Keratinocyte (primary cell): ENCODE results near the gene FN3K. TPM values are rescaled to one million over a fixed set of nuclear protein-coding genes. Genes with fewer than 3 reads are reported as not detected.
"Not testable (repeated sequence)": the region's sequence is repeated elsewhere in the genome, so short reads cannot be mapped to it uniquely, and the experiment has no call there.

Experiments used
- DNase-seq: peaks from one replicate; pipeline ENCODE4 v3.0.0-alpha.2; 2011; ENCODE audit warnings: low read depth, missing footprints, low spot score
- FAIRE-seq: peaks from 2 replicates; lab custom pipeline; 2011; peaks lifted over from hg19 to GRCh38; lab: Jason Lieb, UNC
- H2AFZ ChIP-seq: 2 replicates; pipeline ENCODE4 v1.6.0; 2012; ENCODE audit warnings: low read length, control low read depth, inconsistent platforms; ENCODE audit not compliant: control insufficient read depth
- H3K27ac ChIP-seq: 2 replicates; pipeline ENCODE4 v1.5.1; 2011; ENCODE audit warnings: low read length; ENCODE audit not compliant: control insufficient read depth, insufficient read depth
- H3K27me3 ChIP-seq: 3 replicates; pipeline ENCODE4 v1.6.0; 2011; ENCODE audit warnings: low read length; ENCODE audit not compliant: control insufficient read depth, insufficient read depth; ENCODE audit errors: extremely low read depth
- H3K36me3 ChIP-seq, 2 experiments: 2 replicates in 1 of 2; 3 replicates in 1 of 2; pipeline ENCODE4 v1.5.1; 2011; ENCODE audit warnings: low read length in 2 of 2, mild to moderate bottlenecking in 1 of 2; ENCODE audit not compliant: control insufficient read depth in 2 of 2, insufficient read depth in 2 of 2; ENCODE audit errors: extremely low read depth in 1 of 2
- H3K4me1 ChIP-seq: 3 replicates; pipeline ENCODE4 v1.5.1; 2011; ENCODE audit warnings: low read length; ENCODE audit not compliant: control insufficient read depth, insufficient read depth; ENCODE audit errors: extremely low read depth
- H3K4me2 ChIP-seq: 3 replicates; pipeline ENCODE4 v1.6.0; 2011; ENCODE audit warnings: low read depth, low read length; ENCODE audit not compliant: control insufficient read depth, insufficient read depth; ENCODE audit errors: extremely low read depth
- H3K4me3 ChIP-seq, 3 experiments: fragments of 200-600 bp in 1 of 3; sonication (generic) in 1 of 3; 2 replicates in 2 of 3; 3 replicates in 1 of 3; pipeline ENCODE4 v1.5.1; 2011 to 2016; ENCODE audit warnings: low read length in 3 of 3, mild to moderate bottlenecking in 3 of 3, control low read depth in 2 of 3, inconsistent platforms in 1 of 3, low read depth in 1 of 3, mixed read lengths in 1 of 3, mixed run types in 1 of 3, moderate library complexity in 1 of 3; ENCODE audit not compliant: control insufficient read depth in 2 of 3, insufficient read depth in 2 of 3; ENCODE audit errors: extremely low read depth in 1 of 3
- H3K79me2 ChIP-seq: 2 replicates; pipeline ENCODE4 v1.6.0; 2012; ENCODE audit warnings: low read length; ENCODE audit not compliant: control insufficient read depth, insufficient read depth
- H3K9ac ChIP-seq: 3 replicates; pipeline ENCODE4 v1.6.0; 2011; ENCODE audit warnings: low read length; ENCODE audit not compliant: control insufficient read depth, insufficient read depth; ENCODE audit errors: extremely low read depth
- H3K9me1 ChIP-seq: 3 replicates; pipeline ENCODE4 v1.6.0; 2011; ENCODE audit warnings: low read length; ENCODE audit not compliant: control insufficient read depth, insufficient read depth; ENCODE audit errors: extremely low read depth
- H3K9me3 ChIP-seq: 2 replicates; pipeline ENCODE4 v1.5.1; 2012; ENCODE audit warnings: low read depth, low read length; ENCODE audit not compliant: control insufficient read depth
- H4K20me1 ChIP-seq: 3 replicates; pipeline ENCODE4 v1.6.0; 2011; ENCODE audit warnings: low read length; ENCODE audit not compliant: control insufficient read depth, insufficient read depth; ENCODE audit errors: extremely low read depth
- EZH2 ChIP-seq: IDR thresholded peaks from one replicate; pipeline ENCODE4 v1.6.1; 2012; ENCODE audit warnings: inconsistent platforms, mild to moderate bottlenecking, low read length, moderate library complexity
- dilution Hi-C: fragments of 300-500 bp; cut with MboI; formaldehyde crosslinking; loops from one replicate; pipeline ENCODE4 v1.7.0; 2020; ENCODE audit warnings: low sequenced_read_pairs; ENCODE audit not compliant: extremely low pct_ligation_motif_present
- polyA plus RNA-seq, 5 experiments: library from polyadenylated mRNA; depleted of rRNA in 3 of 5; stranded (reverse) in 3 of 5; stranded (forward) in 1 of 5; unstranded in 1 of 5; fragments of >200 nt; gene quantifications; 1 replicate in 1 of 5; 2 replicates in 3 of 5; 3 replicates in 1 of 5; pipeline versions ENCODE4 v1.2.1 to v1.2.3, GENCODE V29; 2011 to 2012; ENCODE audit warnings: missing spikeins in 2 of 5, low read depth in 1 of 5, low replicate concordance in 1 of 5
- TF ChIP-seq, protein P1 (sequence below), 3 experiments: IDR thresholded peaks in 1 of 3; conservative IDR thresholded peaks in 1 of 3; optimal IDR thresholded peaks in 1 of 3; 2 replicates in 2 of 3; 3 replicates in 1 of 3; pipeline versions ENCODE3 to v1.5.1; 2011; ENCODE audit warnings: low read length in 3 of 3, mild to moderate bottlenecking in 3 of 3, moderate library complexity in 2 of 3, control low read depth in 1 of 3, inconsistent platforms in 1 of 3; ENCODE audit not compliant: insufficient read depth in 2 of 3; ENCODE audit errors: extremely low read depth in 1 of 3

The FN3K gene
- polyA plus RNA-seq, 1 donor (not counting 4 experiments of a cell fraction or from before 2014, with no cell fraction given): 0.10 TPM

DNA sequence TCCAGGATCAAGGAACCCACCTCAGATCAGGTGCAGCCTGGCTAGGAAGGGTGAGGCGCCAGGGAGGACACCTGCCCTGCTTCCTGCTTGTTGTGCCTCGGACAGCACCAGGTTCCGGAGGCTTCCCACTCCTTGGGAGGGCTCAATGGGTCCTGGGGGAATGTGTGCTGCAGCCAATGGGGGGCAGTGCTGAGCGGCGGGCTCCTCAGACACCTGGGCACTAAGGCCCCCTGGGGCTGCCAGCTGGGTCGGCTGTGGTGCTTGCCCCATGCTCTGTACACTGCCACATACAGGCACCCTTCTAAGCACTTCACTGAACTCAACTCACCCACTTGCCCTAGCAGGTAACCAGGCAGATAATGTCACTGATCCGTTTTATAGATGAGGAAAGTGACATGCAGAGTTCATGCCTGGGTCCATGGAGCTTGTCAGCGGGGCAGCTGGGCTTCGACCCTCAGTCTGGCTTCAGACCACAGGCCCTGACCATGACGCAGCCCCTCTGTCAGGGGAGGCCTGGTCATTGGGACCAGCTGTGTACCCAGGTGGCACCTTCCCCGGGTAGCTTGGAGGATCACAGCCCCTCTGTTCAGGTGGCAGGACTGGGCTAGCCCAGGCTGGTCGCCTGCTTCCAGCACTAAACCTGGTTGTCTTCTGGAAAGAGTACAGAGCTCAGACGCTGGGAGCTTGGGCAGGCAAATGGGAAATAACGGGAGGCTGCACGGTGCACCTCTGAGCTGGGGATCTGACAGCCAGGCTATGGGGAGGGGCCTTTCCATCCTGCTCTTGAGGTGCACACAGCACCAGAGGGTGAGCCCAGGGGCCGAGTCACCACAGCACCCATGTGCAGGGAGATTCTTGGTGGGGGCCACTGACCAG, 8.2 kb downstream of the FN3K start:
- no peak overlapping the region for H3K4me3 ChIP-seq
- no peaks in the 10 kb centered on the region for H3K27me3 ChIP-seq
- H3K36me3 ChIP-seq: peaks cover 0 to 2% of the 10 kb centered on the region in 2 experiments
- H4K20me1 ChIP-seq: no peaks in the 10 kb centered on the region
- peaks cover 3% of the 10 kb centered on the region for H3K9me3 ChIP-seq
- H3K9me1 ChIP-seq: no peaks in the 10 kb centered on the region
- no peak overlapping the region for H3K4me2 ChIP-seq
- no peaks in the 10 kb centered on the region for H3K79me2 ChIP-seq
- H3K4me1 ChIP-seq: no peaks in the 10 kb centered on the region
- no peak for DNase-seq
- TF ChIP-seq, protein P1, sequence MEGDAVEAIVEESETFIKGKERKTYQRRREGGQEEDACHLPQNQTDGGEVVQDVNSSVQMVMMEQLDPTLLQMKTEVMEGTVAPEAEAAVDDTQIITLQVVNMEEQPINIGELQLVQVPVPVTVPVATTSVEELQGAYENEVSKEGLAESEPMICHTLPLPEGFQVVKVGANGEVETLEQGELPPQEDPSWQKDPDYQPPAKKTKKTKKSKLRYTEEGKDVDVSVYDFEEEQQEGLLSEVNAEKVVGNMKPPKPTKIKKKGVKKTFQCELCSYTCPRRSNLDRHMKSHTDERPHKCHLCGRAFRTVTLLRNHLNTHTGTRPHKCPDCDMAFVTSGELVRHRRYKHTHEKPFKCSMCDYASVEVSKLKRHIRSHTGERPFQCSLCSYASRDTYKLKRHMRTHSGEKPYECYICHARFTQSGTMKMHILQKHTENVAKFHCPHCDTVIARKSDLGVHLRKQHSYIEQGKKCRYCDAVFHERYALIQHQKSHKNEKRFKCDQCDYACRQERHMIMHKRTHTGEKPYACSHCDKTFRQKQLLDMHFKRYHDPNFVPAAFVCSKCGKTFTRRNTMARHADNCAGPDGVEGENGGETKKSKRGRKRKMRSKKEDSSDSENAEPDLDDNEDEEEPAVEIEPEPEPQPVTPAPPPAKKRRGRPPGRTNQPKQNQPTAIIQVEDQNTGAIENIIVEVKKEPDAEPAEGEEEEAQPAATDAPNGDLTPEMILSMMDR (optimal IDR thresholded peaks at IDR 0.05 in 1 of 3, IDR thresholded peaks at IDR 0.05 in 1 of 3, conservative IDR thresholded peaks at IDR 0.05 in 1 of 3; ENCODE audit: extremely low read depth in 1 of 3, insufficient read depth in 2 of 3, low read length in 3 of 3): no peak
- TF ChIP-seq EZH2: no peak
- no peak overlapping the region for H2AFZ ChIP-seq
- no peak overlapping the region for H3K27ac ChIP-seq
- dilution Hi-C loops: no loop called here
- H3K9ac ChIP-seq: no peak overlapping the region
- FAIRE-seq: no peak

DNA sequence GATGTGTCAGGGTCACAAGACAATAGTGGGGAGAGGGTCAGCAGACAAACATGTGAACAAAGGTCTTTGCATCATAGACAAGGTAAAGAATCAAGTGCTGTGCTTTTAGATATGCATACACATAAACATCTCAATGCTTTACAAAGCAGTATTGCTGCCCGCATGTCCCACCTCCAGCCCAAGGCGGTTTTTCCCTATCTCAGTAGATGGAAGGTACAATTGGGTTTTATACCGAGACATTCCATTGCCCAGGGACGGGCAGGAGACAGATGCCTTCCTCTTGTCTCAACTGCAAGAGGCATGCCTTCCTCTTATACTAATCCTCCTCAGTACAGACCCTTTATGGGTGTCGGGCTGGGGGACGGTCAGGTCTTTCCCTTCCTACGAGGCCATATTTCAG, 9.3 kb downstream of the FN3K start:
- H3K27me3 ChIP-seq, H3K4me3 ChIP-seq, H3K4me1 ChIP-seq, H3K9ac ChIP-seq, H3K9me3 ChIP-seq, H4K20me1 ChIP-seq, FAIRE-seq, H3K4me2 ChIP-seq, H3K27ac ChIP-seq, H2AFZ ChIP-seq, H3K9me1 ChIP-seq, H3K79me2 ChIP-seq, dilution Hi-C loops, DNase-seq, H3K36me3 ChIP-seq: not testable (repeated sequence)
